Placental pericyte (primary cell): ENCODE data around the gene DRC7. TPM values are rescaled to one million over a fixed set of nuclear protein-coding genes. Genes with fewer than 3 reads are reported as not detected.

ENCODE experiments used
- small RNA-seq: library from RNA; depleted of rRNA; stranded (forward); fragments of <200 nt; gene quantifications from one replicate; pipeline ENCODE3, GENCODE V24; 2012; ENCODE audit warnings: low replicate concordance
- total RNA-seq: library from RNA; depleted of rRNA; stranded (reverse); fragments of >200 nt; gene quantifications from 2 replicates; pipeline ENCODE4 v1.2.3, GENCODE V29; 2012

The DRC7 gene
- not detected in 2 replicates for total RNA-seq

GRCh38 chr16:57694725-57695679 lies at the start of gene DRC7:
TSS of gene DRC7 (plus strand) at chr16:57694806. CDS start at chr16:57697950, 3,144 bp downstream.

GRCh38 chr16:57668263-57668571 lies 26.4 kb upstream of the DRC7 start, which contains the start of gene ADGRG3:
TSS of gene ADGRG3 (plus strand) at chr16:57668306. CDS start at chr16:57668348, 42 bp downstream.

GRCh38 chr16:57735755-57736418 lies 41.3 kb downstream of the DRC7 start, which contains the start of gene KATNB1:
TSS of gene KATNB1 (plus strand) at chr16:57735770. CDS start at chr16:57737244, 1,474 bp downstream.

Small RNAs within 50 kb of the gene (small RNA-seq; reads per million reads assigned to genes)
- not detected for gene MIR6772

Other genes starting within 250 kb of the DRC7 start
- gene CIAPIN1, start 247.4 kb upstream of the DRC7 start, total RNA-seq, result 50.3 and 77.5 TPM in 2 replicates
- gene COQ9, start 247.3 kb upstream of the DRC7 start, total RNA-seq, result 35.5 and 50.1 TPM in 2 replicates
- 103 and 153 TPM in 2 replicates for gene POLR2C, start 232.1 kb upstream of the DRC7 start, total RNA-seq
- gene DOK4, start 208.3 kb upstream of the DRC7 start, total RNA-seq, result 37.9 and 46.0 TPM in 2 replicates
- gene CCDC102A, start 158.2 kb upstream of the DRC7 start, total RNA-seq, result 11.5 and 16.2 TPM in 2 replicates
- gene ADGRG5, start 152.2 kb upstream of the DRC7 start, total RNA-seq, result not detected in 2 replicates
- gene ADGRG1, start 66.2 kb upstream of the DRC7 start, total RNA-seq, result 0.88 and 1.4 TPM in 2 replicates
- gene ADGRG3, start 26.5 kb upstream of the DRC7 start, total RNA-seq, result not detected in 2 replicates
- 31.7 and 46.0 TPM in 2 replicates for gene KATNB1, start 41.0 kb downstream of the DRC7 start, total RNA-seq
- gene KIFC3, start 107.7 kb downstream of the DRC7 start, total RNA-seq, result 157 and 170 TPM in 2 replicates